Ishikawa (cell line): ENCODE measurements around the gene OPN1SW.

Experiments used
- CEBPB ChIP-seq: IDR thresholded peaks from 2 replicates; pipeline ENCODE4 v1.6.1; 2012
- CREB1 ChIP-seq: IDR thresholded peaks from 2 replicates; pipeline ENCODE4 v1.6.1; 2012; ENCODE audit warnings: low read depth
- EGR1 ChIP-seq: IDR thresholded peaks from 2 replicates; pipeline ENCODE4 v1.6.1; 2012
- EP300 ChIP-seq: IDR thresholded peaks from 2 replicates; pipeline ENCODE4 v1.6.1; 2012; ENCODE audit warnings: borderline replicate concordance
- FOXM1 ChIP-seq: IDR thresholded peaks from 2 replicates; pipeline ENCODE4 v1.6.1; 2012; ENCODE audit warnings: low read depth, borderline replicate concordance
- NFIC ChIP-seq: IDR thresholded peaks from 2 replicates; pipeline ENCODE4 v1.6.1; 2012
- RAD21 ChIP-seq: IDR thresholded peaks from 2 replicates; pipeline ENCODE4 v1.6.1; 2012; ENCODE audit warnings: low read depth
- TAF1 ChIP-seq: IDR thresholded peaks from 2 replicates; pipeline ENCODE4 v1.6.1; 2012; ENCODE audit warnings: low read depth, mild to moderate bottlenecking
- TCF12 ChIP-seq: IDR thresholded peaks from 2 replicates; pipeline ENCODE4 v1.6.1; 2012; ENCODE audit warnings: low read depth
- TEAD4 ChIP-seq: IDR thresholded peaks from 2 replicates; pipeline ENCODE4 v1.6.1; 2012
- YY1 ChIP-seq: IDR thresholded peaks from 2 replicates; pipeline ENCODE4 v1.6.1; 2012; ENCODE audit warnings: low read depth
- ZBTB7A ChIP-seq: IDR thresholded peaks from 2 replicates; pipeline ENCODE4 v1.6.1; 2012; ENCODE audit warnings: low read depth
- TF ChIP-seq, protein P1 (sequence below): IDR thresholded peaks from 2 replicates; pipeline ENCODE4 v1.6.1; 2012; ENCODE audit warnings: low read depth, mild to moderate bottlenecking
- TF ChIP-seq, protein P2 (sequence below): IDR thresholded peaks from 2 replicates; pipeline ENCODE4 v1.6.1; 2012
- TF ChIP-seq, protein P3 (sequence below): IDR thresholded peaks from 2 replicates; pipeline ENCODE4 v1.6.1; 2012

OPN1SW gene

DNA sequence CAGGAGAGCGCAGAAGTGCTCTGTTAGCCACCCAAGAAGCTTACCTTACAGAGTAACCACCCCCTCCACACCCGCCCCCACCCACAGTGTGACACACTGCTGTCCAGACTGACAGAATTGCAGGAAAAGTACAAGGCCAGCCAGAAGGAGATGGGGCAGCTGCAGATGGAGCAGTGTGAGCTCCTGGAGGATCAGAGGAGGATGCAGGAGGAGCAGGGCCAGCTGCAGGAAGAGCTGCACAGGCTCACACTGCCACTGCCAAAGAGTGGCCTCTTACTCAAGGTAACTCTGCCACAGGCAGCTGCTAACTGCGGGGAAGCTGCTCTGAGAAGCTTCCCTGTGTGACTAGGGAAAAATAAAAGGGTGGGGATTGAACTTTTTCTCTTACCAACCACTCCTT is 33.8 kb upstream of the OPN1SW start:
- TF ChIP-seq EP300 (no peak), ZBTB7A (no peak), TCF12 (no peak), NFIC (no peak), TAF1 (no peak), CEBPB (no peak), RAD21 (no peak), FOXM1 (no peak), YY1 (no peak), TEAD4 (no peak), CREB1 (no peak), EGR1 (no peak)
- TF ChIP-seq, protein P1, sequence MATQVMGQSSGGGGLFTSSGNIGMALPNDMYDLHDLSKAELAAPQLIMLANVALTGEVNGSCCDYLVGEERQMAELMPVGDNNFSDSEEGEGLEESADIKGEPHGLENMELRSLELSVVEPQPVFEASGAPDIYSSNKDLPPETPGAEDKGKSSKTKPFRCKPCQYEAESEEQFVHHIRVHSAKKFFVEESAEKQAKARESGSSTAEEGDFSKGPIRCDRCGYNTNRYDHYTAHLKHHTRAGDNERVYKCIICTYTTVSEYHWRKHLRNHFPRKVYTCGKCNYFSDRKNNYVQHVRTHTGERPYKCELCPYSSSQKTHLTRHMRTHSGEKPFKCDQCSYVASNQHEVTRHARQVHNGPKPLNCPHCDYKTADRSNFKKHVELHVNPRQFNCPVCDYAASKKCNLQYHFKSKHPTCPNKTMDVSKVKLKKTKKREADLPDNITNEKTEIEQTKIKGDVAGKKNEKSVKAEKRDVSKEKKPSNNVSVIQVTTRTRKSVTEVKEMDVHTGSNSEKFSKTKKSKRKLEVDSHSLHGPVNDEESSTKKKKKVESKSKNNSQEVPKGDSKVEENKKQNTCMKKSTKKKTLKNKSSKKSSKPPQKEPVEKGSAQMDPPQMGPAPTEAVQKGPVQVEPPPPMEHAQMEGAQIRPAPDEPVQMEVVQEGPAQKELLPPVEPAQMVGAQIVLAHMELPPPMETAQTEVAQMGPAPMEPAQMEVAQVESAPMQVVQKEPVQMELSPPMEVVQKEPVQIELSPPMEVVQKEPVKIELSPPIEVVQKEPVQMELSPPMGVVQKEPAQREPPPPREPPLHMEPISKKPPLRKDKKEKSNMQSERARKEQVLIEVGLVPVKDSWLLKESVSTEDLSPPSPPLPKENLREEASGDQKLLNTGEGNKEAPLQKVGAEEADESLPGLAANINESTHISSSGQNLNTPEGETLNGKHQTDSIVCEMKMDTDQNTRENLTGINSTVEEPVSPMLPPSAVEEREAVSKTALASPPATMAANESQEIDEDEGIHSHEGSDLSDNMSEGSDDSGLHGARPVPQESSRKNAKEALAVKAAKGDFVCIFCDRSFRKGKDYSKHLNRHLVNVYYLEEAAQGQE: no peak
- TF ChIP-seq, protein P2, sequence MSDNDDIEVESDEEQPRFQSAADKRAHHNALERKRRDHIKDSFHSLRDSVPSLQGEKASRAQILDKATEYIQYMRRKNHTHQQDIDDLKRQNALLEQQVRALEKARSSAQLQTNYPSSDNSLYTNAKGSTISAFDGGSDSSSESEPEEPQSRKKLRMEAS: no peak
- TF ChIP-seq, protein P3, sequence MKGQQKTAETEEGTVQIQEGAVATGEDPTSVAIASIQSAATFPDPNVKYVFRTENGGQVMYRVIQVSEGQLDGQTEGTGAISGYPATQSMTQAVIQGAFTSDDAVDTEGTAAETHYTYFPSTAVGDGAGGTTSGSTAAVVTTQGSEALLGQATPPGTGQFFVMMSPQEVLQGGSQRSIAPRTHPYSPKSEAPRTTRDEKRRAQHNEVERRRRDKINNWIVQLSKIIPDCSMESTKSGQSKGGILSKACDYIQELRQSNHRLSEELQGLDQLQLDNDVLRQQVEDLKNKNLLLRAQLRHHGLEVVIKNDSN: no peak

DNA sequence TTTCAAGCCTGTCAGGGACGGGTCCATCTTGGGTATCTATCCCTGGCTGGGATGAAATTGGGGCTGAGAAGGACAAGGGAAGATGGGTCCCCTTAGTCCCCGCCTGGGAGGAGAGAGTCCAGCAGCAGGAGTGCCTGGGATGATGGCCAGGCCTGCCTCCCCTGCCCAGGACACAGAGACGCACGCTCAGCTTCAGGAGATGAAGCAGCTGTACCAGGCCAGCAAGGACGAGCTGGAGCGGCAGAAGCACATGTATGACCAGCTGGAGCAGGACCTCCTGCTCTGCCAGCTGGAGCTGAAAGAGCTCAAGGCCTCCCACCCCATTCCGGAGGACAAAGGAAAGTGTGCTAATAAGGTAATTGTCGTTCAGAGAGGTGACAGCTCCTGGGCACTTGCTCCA is 31.6 kb upstream of the OPN1SW start:
- TF ChIP-seq TAF1: no peak

DNA sequence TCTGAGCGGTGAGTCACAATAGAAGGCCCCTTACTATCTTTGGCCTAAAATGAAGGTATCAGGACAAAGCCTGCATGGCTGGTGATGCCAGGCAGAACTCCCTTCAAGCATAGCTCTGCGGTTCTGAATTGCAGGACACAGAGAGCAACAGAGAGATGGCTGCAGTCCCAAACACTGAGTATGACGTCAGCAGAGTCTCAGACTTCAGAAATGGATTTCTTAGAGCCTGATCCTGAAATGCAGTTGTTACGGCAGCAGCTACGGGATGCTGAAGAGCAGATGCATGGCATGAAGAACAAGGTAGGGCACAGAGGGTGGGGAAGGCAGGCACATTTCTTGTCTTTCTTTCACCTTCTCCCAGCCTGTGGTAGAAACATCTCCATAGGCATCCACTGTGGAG is 29.6 kb upstream of the OPN1SW start:
- no peak for TF ChIP-seq EGR1
- TF ChIP-seq CEBPB: no peak
- no peak for TF ChIP-seq YY1
- TF ChIP-seq TEAD4: no peak
- no peak for TF ChIP-seq CREB1
- TF ChIP-seq, protein P3: no peak
- TF ChIP-seq, protein P1: no peak
- TF ChIP-seq, protein P2: no peak
- TF ChIP-seq TCF12: no peak
- no peak for TF ChIP-seq FOXM1
- no peak for TF ChIP-seq ZBTB7A
- TF ChIP-seq NFIC: no peak
- no peak for TF ChIP-seq TAF1
- no peak for TF ChIP-seq EP300
- no peak for TF ChIP-seq RAD21

DNA sequence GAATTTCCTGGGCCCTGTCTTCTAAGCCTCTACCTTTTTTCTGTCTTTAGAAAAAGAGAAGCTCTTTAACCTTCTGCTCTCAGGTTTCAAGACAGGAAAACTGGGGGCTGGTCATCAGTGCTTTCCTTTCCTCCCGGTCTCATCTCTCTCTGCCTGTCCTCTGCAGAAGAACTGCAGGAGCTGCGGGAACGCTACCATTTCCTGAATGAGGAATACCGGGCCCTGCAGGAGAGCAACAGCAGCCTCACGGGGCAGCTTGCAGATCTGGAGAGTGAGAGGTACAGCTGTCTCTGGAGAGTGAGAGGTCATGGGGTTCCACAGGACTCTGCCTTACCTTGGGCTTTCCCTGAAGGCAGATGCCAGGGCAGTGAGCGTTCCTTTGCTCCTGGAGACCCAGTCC is 28.9 kb upstream of the OPN1SW start:
- TF ChIP-seq TCF12 (no peak), TAF1 (no peak), NFIC (no peak), RAD21 (no peak), FOXM1 (no peak), YY1 (no peak), CEBPB (no peak)
- TF ChIP-seq, protein P3: no peak

DNA sequence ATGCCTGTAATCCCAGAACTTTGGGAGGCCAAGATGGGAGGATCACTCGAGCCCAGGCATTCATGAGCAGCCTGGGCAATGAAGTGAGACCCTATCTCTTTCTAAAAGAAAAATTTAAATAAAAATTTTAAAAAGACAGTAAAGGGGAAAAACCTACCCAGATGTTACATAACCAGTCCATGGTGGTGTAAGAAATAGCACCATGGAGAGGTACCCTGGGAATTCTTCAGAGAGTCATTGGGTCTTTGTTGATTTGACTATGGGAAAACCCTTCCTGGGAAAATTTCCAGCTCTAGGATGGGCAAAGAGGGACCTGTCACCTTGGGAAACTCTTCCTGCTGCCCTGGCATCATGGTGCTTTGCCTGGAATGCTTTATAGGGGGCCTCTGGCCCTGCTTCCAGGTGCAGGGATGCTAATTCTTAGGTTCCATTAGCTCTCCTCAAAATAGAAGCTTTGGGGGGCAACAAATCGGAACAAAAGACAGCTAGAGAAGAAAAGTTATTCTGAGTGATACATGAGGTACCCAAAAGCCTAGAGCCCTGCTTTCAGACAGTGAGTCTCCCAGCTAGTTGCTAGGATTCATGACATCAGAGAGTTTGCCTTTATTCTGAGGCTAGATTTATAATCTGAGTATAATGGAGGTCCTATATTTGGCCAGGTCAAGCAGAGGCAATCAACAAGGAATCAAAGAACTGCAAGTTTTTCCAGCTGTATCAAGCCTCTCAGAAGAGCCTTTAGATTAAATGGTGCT is 26.2 kb upstream of the OPN1SW start:
- TF ChIP-seq, protein P1: peak; percentile 72
- TF ChIP-seq EGR1 (no peak), NFIC (no peak)
- TF ChIP-seq, protein P2: no peak
